ENCODE results near the gene SNX9.
"Not testable (repeated sequence)": the region's sequence is repeated elsewhere in the genome, so short reads cannot be mapped to it uniquely, and the experiment has no call there.

The SNX9 gene

DNA sequence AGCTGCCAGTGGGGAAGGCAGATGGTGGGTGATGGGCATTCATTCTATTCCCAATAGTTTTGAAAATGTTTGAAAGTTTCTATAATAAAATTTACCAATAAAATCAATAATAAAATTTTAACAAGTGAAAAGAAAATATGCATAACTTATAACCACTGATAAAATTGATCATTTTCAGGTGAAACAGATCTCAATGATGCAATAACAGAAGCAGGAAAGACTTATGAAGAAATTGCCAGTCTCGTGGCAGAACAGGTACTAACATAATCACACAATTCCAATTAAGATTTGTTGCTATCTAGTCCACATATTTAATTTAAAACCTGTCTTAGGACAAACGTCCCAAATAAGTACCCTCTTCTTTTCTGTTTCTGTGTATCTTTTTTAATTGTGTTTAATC, 112.7 kb downstream of the SNX9 start:
- no peak for DNase-seq

DNA sequence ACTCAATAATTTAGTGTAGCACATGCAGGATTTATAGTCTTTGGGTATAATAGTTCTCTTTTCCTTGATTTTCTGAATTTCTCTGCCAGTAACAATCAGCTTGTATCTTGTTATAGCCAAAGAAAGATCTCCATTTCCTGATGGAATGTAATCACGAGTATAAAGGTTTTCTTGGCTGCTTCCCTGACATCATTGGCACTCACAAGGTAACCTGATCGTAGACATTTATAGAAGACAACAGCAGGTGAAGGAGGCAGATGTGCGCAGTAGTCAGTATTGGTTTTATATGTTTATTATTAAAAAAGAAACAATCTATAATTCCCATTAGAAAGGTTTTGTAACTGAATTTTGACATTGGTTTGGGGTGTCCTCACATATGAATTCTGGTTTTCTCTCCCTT, 114.3 kb downstream of the SNX9 start:
- DNase-seq: no peak

DNA sequence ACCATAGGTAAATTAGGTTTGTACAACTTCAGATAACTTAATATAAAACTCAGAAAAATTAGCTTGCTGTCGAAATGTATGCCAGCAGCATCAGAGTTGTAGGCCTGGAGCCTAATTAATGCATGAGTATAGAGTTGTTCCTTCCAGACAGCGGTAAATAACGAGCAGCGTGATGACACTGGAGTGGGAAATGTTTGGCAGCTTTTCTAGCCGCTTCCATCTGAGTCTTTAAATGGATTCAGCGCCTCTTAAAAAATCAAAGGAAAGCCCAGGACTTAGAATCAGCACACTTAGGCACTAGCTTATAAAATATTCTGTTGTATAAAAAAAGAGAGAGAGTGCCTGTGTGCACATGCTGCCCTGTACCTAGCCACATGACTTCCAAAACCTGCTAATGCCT, 114.9 kb downstream of the SNX9 start:
- no peak for DNase-seq

DNA sequence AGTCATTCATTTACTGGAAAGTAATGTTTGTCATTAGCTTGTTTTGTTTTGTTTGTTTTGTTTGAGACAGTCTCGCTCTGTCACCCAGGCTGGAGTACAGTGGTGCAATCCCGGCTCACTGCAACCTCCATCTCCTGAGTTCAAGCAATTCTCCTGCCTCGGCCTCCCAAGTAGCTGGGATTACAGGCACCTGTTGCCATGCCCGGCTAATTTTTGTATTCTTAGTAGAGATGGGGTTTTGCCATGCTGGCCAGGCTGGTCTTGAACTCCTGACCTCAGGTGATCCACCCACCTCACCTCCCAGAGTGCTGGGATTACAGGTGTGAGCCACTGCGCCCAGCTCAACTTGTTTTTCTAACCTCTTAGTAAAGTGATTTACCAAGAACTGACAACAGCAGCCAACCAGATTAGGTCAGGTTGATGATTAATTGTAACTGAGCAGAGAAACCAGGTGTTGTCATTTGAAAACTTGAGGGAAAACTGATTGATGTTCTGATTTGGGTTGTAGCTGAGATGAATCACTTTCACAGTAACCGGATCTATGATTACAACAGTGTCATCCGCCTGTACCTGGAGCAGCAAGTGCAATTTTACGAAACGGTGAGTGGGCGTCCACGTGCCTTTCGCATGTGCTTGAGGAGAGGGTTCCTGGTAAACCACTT, 117.5 kb downstream of the SNX9 start:
- DNase-seq: not testable (repeated sequence)

DNA sequence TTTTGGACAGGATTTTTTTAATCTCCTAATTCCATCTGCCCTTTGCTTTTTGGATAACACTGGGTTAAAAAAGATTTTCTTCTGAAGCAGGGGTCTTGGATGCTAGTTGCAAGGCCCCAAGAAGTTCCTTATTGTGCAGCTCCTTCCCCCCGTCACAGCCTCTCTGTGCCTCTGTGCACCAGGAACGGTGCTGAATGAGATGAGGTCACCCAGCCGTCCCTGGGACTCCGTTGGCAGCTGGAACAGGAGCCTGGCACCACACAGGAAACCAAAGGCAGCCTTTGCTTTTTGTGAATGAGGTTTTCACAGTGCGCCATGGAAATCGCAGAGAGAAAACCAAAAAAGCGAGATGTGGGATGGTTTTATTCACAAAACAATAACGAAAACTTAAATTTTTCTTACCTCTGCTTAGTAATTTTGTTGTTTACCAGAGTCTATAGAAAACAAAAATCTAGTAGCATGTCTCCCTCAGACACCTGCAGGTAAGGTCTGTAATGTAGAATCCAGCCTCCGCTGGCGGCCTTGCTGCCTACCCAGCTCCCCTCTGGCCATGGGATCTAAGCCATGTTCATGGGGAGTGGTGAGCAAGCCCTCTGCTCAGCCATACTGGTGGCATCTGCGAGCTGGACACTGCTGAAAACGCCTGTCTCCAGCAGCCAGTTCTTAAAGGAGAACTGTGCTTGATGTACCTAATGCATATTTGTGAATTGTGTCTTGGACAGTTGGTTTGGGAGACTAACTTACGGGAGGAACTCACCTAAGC, 118.2 kb downstream of the SNX9 start:
- no peak for DNase-seq

DNA sequence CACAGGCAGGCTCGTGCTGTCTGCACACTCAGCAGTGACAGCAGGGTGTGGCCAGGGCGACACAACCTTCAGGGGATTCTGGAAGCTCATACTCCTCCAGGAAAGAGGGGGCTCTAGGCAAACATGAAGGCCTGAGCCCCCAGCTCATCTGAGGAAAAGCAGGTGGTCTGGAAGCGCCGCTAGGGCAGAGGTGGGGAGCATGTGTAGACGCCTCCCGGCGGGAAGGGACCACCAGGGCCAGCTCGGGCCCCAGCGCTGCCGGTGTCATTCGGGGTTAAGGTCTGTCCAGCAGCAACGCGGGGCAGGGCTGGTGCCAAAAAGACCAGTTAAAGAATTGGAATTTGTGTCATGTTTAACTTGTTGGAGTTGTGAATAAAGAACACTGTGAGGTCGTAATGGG, 119.3 kb downstream of the SNX9 start:
- DNase-seq: no peak

DNA sequence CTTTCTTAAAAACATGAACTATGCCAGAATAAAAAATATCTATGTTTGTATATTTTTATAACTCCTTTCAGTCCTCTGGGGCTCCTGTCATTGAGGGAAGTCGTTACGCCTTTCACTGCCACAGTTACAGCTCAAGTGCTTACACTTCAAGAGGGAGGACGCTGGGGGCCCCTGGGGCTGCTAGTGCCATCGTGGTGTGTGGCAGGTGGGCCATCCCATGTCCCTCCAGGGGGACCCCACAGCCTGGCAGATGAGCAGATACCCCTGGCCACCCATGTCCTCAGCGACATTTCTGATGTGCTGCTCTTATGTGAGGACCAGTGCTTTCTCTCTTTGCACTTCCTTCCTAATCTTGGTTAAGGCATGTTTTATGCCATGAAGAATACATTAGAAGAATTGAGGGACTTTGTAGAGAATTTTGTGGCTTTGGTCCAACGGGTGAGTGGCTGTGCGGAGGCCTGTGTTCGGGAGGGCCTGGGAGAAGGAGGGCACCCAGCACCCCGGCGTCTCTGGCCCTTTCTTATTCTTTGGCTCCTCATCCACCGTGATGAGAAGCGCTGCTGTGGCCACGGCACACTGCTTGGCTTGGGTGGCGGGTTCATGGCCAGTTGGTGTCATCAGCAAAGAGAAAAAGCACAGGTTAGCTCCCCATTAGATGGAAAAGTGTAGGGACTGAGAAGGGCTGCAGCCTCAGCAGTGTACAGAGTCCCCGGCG, 120.4 kb downstream of the SNX9 start:
- no peak for DNase-seq

DNA sequence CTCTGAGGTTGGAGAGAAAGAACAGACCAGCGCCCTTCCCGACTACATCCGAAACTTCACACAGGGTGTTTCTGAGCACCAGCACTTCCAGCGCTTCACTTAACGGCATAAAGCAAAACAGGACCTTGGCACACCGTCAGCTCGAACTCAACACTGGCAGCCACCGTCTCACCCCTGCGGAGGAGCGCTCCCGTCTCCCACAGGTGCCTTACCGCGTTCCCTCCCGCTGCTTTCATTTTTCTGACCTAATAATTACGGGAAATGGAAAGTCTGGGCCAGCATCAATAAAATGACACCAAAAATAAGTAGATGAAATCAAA, 120.9 kb downstream of the SNX9 start:
- DNase-seq: no peak

DNA sequence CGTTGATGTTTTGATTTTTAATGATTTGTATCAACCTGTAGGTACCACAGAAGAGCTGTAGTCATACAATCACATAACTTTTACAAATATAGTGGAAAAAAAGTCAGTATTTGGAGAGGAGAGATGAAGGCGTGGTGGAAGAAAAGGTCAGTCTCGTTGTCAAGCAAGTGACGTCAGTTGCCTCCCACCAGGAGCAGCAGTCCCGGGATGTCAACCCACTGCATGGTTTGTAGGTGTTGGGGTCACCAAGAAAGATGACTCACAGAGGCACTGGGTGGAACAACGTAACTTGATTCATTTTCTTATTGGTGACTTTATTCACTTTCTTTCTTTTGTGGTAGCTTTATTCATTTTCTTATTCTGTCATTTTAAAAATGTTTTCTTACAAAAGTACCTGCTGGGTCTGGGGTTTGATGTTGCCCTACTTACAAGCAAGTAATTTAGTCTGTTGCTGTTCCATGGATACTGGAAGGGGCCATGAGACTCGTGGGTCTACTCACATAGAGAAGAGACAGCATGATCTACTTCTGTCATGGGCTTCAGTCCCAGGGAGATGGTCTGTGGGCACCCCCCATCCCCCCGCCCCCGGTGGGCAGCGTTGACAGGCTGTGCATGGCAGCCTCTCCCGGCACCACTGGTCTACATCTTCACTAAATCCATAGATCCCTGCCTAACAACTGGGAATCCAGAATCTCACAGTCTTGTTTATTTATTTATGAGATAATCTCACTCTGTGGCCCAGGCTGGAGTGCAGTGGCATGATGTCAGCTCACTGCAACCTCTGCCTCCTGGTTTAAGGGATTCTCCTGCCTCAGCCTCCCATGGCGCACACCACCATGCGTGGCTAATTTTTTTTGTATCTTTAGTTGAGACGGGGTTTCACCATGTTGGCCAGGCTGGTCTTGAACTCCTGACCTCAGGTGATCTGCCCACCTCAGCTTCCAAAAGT, 122.2 kb downstream of the SNX9 start:
- DNase-seq: no peak

DNA sequence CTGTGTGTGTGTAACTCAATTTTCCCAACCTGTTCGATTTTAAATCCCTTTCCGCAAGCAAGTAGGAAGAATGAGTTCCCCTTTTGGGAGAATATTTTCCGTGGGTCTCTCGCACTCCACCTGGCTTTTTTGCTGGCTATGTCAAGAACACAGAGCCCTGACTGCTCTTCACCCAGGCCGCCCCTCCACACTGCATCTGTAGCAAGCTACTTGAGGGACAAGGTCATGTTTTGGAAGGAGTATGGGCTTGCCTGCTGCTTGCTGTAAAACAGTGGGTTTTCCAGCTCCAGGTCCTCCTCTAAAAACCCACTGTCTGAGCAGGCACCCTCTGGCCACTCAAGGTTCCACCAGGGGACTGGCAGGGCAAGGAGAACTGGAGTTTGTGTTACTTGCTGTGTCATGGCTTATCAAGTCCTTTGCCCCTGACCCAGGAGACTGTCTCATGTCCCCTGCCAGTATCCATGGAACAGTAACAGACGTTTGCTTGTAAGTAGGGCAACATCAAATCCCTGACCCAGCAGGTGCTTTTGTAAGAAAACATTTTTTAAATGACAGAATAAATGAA, 123.1 kb downstream of the SNX9 start:
- no peak for DNase-seq

DNA sequence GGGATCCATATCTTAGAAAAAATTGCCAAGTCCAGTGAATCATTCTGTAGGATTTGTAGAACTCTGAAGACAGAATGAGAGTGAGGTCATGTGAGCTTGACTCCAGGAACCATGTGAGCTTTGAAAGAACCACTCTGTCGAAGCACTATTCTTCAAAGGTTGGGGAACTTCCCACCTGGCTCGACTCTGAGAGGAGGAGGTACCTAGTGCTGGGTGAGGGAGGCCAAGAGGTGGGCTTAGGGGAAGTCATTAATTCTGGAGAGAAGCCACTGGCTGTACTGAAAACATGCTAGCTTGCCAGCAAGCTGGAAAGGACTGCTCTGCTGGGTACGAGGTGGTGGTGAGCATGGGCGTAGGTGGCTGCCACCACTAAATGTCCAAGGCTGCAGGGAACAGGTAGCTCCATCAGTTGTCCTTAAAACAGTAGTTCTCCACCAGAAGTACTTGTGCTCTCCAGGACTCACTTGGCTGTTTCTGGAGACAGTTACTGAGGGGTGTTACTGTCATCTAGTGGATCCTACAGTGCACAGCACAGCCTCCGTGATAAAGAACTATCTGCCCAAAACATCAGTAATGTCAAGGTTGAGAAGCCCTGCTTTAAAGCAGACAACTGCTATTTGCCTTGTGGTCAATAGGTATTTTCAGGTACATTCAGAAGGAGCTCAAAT, 124.0 kb downstream of the SNX9 start:
- DNase-seq: no peak

DNA sequence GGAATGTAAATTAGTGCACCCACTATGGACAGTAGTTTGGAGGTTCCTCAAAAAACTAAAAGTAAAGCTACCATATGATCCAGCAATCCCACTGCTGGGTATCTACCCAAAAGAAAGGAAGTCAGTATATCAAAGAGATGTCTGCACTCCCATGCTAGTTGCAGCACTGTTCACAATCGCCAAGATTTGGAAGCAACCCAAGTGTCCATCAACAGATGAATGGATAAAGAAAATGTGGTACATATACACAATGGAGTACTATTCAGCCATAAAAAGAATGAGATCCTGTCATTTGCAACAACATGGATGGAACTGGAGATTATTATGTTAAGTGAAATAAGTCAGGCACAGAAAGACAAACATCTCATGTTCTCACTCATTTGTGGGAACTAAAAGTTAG, 127.9 kb downstream of the SNX9 start:
- not testable (repeated sequence) for DNase-seq

DNA sequence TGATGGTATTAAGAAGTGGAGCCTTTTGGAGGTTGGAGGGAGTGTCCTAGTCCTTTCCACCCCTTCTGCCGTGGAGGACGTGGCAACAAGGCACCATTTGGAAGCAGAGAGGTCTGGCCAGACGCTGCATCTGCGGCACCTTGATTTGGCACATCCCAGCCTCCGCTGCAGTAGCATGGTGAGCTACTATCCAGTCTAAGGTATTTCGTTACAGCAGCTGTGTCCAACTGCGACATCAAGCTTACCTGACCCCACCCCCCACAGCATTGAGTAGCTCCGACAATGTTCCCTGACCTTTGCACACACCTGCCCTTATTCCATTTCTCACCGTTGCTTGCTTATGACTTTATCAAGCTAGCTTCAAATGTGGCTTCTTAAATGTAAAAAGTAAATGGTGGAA, 128.8 kb downstream of the SNX9 start:
- DNase-seq: no peak

DNA sequence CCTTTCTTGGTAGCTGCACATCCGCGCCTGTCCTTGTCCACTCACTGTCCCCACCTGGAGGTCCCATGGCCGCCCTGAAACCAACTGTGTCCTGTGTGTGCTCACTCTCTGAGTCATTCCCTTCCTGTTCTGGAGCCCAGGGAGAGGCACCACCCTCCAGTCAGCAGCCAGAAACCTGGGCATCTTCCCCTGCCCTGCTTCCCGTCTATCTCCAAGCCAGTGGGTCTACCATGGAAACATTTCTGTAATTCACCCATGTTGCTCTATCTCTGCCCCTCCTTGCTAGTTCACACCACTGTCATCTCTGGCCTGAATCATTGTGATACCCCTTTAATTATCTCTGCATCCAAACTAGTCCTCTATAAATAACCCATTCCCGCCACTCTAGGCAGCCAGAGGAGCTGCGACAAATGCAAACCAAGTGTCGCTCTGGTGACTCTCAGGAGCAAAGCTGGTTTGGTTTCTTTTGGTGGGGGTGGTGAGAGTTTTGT, 129.9 kb downstream of the SNX9 start:
- DNase-seq: no peak

DNA sequence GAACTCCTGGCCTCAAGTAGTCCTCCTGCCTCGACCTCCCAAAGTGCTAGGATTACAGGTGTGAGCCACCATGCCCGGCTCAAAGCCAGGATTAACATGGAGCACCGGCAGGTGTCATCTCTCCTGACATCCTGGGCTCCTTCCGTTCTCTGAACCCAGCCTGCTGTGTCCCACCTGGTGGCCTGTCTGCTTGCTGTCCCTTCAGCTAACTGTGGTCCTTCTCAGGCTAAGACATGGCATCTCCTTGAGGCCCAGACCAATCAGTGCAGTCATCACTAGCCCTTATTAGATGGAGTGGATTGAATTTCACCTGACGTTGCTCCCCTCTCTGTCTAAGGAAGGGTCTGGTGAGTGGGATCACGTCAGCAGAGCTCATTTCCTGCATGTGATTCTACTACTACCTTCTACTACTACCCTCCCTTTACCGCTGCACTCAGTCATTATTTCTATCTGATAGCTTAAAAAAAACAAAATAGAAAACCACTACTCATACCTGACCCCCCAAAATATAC, 130.6 kb downstream of the SNX9 start:
- DNase-seq: no peak

DNA sequence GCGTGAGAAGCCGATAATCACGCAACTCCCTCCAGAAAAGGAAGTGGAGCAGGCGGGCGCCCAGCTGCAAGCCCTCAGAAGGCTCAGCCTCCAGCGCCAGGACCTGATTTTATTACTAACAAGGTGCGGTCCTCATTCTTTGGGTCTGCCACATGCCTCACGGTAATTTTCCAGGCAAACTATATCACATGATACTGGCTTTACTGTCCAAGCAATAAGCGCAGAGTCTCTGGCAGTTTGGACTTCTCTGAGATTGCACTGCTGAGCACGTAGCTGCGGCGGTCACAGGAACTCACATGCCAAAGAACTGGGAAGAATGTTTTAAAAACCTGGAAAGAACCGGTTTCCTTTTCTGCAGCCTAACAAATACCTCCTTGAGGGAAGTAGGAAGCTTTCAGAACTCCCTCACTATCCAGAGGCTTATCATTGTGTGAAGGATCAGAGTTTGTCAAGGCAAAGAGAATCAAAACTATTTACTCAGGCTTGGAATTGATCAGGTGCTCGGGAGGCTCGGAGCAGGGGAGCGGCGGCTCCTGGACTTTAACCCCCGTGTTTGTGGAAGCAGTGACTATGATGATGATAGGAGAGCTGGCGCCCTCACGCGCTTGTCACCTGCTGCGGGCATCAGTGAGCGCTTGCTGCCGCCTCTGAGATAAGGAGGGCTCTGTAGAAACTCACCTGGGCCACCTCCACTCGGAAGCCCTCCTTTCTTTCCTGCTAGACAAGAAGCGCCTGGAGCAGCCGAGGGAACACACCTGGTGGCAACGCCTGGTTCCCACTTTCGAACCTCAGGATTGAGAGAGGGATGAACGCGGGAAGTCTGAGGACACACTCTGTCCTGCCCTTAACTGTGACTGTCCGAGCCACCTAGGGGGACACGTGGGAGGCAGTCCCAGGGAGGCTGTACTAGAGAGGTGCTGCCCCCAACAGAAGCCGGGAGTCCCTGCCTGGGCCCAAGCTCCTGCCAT, 131.4 kb downstream of the SNX9 start:
- no peak for DNase-seq

DNA sequence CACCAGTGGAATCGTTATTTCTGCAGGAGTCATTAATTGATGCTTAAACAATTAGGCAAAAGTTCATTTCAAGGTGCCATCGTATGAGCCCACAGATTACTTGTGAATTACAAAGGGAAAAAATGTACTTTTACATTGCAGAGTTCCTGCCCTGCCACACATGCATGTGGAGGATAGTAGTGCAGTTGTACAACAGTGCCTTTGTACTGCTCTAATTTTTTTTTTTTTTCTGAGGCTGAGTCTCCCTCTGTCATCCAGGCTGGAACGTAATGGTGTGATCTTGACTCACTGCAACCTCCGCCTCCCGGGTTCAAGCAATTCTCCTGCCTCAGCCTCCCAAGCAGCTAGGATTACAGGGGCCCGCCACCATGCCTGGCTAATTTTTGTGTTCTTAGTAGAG, 132.6 kb downstream of the SNX9 start:
- DNase-seq: no peak

DNA sequence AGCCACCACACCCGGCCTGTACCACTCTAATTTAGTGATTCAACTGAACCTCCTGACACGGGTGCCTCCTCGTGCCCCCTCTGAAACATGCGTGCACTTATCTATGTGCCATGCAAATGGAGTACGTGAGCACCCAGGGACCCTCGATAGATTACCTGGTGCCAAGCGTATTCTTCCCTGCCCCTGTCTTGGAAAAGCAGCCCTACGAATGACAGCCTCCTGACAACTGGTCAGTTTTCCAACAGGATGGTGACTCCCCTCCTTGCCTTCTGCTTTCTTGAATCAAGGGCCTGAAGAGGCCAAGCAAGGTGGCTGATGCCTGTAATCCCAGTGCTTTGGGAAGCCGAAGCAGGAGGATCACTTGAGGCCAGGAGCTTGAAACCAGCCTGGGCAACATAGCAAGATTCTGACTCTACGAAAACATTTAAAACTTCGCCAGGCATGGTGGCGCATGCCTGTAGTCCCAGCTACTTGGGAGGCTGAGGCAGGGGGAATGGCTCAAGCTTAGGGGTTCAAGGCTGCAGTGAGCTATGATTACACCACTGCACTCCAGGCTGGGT, 133.2 kb downstream of the SNX9 start:
- DNase-seq: no peak

DNA sequence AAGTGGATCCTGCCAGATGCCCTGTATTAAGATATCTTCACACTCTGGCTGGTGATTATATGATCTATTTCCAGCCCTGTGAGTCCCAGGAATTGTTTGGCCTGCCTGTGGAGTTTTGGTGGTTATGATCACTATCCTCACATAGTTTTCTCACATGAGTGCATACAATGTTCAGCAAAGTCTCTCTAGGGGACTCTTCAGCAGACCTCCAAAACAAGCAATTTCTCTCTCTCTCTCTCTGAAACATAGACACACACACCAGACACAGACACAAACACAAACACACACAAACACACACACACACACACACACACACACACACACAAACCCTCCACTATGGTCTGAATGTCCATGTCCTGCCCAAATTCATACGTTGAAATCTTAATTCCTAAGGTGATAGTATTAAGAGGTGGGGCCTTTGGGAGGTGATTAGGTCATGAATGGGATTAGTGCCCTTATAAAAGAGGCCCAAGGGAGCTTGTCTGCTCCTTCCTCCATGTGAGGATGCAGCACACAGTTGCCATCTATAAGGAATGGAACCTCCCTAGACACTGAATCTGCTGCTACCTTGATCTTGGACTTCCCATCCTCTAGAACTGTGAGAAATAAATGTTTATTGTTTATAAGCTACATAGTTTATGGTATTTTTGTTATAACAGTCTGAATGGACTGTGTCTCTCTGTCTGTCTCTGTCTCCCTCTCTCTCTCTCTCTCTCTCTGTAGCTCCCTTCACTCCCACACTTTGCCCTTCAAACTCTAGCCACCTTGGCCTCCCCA, 136.6 kb downstream of the SNX9 start:
- no peak for DNase-seq

All from retina (tissue), 1 donor.